Uterus (tissue), 2 donors: ENCODE data around the gene FAM222B.

Source experiments
- CTCF ChIP-seq, 4 experiments: fragments of 200-600 bp in 2 of 4; fragments of 450-650 bp in 2 of 4; sonication (generic) in 2 of 4; IDR thresholded peaks; one replicate each; pipeline ENCODE4 v1.5.1; 2016 to 2019; ENCODE audit warnings: antibody characterized with exemption in 4 of 4, mild to moderate bottlenecking in 2 of 4, moderate library complexity in 1 of 4
- POLR2A ChIP-seq, 2 donors: fragments of 450-650 bp; IDR thresholded peaks; one replicate each; pipeline ENCODE4 v1.6.1; 2016; ENCODE audit warnings: antibody characterized with exemption in 2 of 2, mild to moderate bottlenecking in 1 of 2, moderate library complexity in 1 of 2

GRCh38 chr17:28726226-28726626 is 116.4 kb downstream of the FAM222B start, which contains the start of gene TLCD1:
- TF ChIP-seq CTCF (IDR thresholded peaks at IDR 0.05) (no peak), POLR2A (IDR thresholded peaks at IDR 0.05) (no peak)
